GM18909 (cell line): ENCODE measurements around the gene EIF1AD.
A peak's percentile ranks its signal among the peaks of the same experiment; 100 is the strongest.
"Not testable (repeated sequence)": the region's sequence is repeated elsewhere in the genome, so short reads cannot be mapped to it uniquely, and the experiment has no call there.

ENCODE experiments used
- ATAC-seq: cut with Tn5 transposase; IDR thresholded peaks from one replicate; pipeline ENCODE4 v1.9.1; 2021; ENCODE audit warnings: mild to moderate bottlenecking; ENCODE audit not compliant: unreplicated experiment, poor library complexity

EIF1AD gene, protein sequence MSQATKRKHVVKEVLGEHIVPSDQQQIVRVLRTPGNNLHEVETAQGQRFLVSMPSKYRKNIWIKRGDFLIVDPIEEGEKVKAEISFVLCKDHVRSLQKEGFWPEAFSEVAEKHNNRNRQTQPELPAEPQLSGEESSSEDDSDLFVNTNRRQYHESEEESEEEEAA

DNA sequence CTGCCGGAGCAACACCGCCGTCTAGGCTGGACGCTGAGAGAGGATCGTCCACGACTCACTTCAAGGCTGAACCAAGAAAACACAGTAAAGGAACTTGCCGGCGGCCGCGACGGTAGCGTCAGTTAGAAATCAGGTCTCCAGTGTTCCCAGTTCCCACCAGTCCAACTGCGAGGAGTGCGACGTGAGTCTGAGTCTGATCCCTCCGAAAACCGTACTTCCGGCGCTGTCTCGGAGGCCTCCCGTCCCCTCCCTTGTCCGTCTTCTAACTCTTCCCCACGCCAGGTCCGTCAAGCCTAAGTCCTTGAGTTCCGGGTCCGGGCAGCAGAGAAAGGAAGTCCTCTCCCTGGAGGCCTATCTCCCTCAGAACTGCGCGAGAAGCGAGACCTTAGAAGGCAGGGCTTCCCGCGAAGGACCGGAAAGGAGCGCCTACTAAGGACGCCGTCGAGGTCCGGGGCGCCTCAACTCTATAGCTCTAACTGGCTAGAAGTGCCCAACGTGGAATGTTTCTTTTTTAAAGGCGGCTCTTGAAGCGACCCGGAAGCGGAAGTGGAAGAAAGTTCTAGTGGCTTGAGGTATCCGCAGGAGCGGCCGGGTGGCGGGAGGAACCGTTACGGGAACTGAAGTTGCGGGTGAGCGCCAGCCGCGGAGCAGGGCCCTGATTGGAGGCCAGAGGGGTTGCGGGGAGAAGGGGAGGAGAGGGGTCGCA, at the start of gene EIF1AD, which contains the start of gene BANF1:
TSS of gene EIF1AD (minus strand) at position 216 of the 706 bp plus-strand sequence. CDS start 1,768 bp downstream, outside the sequence.
TSS of gene BANF1 (plus strand) at position 562 of the 706 bp plus-strand sequence. CDS start 748 bp downstream, outside the sequence.
- ATAC-seq, result peak; percentile 71

DNA sequence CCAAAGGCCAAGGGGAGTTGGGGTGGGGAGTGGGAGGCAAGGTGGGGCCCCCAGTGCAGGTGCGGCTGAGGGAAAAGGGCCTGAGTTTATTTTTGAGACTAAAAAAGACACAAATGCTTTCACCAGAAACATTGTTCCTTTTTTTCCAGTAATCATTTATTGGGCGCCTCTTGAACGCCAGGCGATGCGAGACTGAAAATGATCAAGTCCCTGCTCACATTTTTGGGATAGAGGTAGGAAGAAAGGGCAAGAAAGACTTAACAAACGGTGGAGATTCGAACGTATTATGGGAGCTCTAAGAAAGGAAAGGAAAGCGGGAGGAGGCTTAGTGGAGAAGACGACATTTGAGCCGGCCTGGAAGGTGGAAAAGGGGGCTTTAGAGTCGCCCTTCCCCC, 49.4 kb upstream of the EIF1AD start:
- ATAC-seq, result no peak

DNA sequence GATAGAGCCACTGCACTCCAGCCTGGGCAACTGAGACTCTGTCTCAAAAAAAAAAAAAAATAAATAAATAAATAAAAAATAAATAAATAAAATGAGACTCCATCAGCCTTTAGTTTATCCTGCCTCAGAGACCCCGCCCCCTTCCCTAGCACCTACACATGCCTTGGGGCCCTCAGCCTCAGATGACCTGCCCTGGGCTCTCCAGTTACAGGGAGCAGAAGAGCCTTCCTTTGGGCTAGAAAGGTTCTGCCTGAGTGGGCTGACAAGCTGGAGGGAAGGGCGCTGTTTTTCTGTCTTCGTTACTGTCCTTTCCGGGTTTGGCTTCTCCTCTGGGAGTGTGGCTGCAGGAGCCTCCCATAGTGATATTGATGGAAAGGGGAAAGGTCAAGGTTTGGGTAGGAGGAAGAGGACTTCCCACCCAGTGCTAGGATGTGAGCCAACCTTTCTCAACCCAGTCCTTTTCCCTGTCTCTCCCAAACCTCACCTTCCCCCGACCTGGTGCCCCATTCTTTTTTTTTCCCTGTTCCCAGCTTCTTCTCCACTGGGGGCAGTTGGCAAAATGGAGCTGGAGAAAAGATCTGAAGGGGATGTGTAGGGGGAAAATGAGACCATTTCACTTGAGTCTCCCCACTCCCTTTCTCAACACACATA, 48.7 kb upstream of the EIF1AD start:
- ATAC-seq, result no peak

DNA sequence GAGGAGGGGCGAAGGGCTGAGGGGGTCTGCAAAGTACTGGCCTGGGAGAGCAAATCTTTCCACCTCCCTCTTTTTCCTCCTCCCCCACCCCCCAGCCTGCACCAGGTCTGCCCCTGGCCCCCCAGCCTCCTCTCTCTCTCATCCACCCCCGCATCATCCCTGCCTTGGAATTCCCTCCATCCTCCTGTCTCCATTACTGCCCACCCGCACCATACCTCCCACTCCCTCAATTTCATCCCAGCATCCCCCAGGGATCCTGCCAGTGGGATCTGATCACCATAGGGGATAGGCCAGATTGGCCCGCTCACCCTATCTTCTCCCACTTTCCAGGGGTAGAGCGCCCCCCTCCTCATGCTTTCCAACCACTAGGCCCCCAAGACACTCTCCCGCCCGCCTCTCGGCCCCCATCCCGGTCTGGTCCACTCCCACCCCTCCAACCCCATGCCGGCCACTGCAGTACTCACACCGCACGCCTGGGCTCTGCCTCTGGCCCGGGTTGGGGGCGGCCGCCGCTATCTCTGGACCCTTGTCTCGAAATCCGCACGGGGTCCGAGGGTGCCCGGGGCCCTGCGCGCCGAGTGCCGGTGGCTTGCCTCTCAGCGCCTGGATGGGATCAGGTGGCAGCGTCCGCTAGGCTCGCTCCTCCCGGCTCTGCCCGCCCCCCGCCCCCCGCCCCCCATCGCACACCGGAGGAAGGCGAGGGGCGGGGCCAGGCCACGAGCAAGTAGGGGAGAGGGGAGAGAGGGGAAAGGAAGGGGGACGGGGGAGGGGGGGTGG, 46.8 kb upstream of the EIF1AD start, which contains the start of gene GAL3ST3:
TSS of gene GAL3ST3 (minus strand) at position 615 of the 777 bp plus-strand sequence. CDS start 3,746 bp downstream, outside the sequence.
- ATAC-seq, result no peak

DNA sequence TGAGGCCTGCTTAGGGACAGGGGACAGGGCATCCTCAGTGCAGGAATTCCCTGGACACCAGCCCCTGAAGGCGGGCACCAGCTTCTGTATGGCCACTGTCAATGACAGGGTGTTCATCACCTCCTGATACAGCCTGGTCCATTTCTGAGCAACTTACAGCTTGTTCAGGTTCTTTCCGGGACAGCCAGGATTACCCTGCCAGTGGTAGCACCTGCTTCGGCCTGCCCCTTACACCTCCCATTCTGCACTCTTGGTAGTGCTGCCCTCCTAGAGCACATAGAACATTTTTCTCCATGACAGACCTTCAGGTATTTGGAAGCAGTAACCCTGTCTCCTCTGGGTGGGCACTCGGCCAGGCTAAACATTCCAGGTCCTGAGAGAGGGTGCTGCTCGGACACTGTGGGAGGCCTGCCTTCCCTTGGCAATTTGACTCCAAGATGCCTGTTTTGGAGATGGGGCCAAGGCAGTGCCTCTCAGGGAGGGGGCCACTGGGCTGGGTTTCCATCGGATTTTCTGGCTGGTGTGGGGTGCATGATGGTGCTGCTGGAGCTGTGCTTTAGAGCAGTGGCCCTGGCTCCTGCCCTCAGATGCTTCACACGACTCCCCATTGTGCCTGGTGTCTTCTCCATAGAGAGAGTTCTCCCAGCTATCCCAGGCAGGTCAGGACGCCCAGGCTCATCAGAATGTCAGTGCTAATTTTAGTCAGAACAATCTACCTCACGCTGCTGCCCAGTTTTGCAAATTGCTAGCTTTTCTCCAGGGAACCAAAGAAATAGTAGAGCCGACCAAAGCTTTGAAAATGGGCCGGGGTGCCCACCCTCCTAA, 45.8 kb upstream of the EIF1AD start:
- no peak for ATAC-seq

DNA sequence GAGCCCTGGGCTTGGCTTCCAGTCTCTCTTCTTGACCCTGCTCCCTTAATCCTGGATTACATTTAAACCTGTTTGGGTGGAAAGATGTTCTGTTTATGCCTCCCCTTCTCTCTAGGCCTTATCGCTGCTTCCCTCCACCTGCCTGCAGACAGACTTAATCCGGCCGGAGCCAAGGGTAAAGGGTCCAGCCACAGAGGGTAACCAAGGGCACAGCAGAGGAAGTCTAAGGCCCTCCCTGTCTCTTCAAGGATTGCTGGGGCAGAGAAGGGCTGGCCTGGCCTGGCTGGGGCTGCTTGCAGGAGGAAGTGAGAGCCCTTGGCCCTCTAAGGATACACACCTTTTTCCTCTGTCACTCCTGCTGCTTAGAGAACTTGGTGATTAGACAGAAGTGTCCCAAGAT, 44.9 kb upstream of the EIF1AD start:
- no peak for ATAC-seq

DNA sequence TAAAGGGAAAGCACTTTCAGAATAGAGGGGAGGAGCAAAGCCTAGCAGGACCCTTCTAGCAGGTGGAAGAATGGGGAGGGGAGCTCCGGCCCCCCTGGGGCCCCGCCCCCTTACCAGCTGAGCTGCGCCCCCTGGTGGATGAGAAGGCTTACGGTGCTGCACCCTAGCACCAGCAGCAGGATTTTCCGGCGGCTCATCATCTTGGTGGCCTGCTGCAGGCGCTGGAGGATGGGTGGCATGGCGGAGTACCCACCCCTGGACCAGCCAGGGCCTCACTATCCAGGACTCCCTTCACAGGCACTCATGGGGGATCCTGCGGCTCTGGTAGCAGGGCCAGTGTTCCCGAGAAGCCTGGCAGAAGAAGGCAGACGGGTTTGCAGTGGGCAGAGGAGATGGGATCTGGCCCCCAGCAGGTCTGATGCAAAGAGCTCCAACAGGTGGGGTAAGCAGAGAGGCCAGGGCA, 43.3 kb upstream of the EIF1AD start:
- ATAC-seq, result no peak

DNA sequence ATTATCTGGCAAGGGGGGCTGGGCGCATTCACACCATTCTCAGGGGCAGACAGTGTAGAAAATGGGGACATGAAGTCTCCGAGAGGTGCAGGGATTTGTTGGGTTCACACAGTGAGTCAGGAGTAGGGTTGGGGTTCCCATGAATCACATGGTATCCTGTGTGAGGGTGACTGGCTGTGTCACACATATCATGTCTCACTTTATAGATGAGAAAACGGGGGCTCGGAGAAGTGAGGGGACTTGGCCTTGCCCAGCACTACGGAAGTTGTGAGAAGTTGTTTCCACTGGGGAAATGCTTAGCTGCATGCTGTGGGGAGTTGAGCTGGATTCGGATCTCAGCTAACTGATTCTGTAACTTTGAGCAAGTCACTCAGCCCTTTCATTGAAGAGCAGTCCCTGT, 42.8 kb upstream of the EIF1AD start:
- ATAC-seq, result no peak

DNA sequence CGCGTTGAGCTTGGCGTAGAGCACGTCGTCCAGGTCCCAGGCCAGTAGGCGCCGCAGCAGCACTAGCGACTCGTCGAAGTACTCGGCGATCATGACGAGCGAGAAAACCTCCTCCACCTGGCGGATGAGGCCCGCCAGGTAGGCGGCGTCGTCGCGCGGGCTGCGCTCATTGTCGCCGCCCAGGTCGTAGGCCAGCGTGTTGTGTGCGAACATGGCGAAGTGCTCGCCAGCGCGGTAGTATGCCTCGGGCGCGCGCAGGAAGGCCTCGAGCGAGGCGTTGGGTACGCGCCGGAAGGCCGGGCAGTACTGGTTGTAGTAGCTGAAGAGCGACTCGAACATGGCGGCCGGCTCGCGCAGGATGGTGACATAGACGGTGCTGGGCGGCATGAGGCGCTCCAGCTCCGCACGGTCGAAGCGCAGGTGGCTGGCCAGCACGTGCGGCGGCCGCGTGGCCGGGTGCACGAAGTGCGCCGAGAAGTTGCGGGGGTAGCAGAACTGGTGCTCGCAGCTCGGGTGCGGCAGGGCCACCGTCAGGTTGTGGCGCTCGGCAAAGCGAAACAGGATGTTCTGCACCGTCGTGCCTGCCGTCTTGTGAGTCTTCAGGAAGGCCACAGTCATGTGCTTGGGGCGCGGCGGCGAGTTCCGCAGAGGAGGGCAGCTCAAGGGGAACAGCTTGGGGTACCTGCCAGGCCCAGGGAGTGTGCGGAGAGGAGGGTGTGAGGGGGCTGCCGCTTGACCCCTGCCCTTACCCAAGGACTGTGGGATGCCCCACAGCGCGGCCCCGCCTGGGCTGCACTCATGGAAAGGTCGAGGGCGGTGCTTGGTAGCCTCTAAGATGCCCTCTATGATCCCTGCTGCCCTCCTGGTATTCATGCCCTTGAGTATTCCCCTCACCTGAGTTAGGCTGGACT, 41.3 kb upstream of the EIF1AD start:
- no peak for ATAC-seq

DNA sequence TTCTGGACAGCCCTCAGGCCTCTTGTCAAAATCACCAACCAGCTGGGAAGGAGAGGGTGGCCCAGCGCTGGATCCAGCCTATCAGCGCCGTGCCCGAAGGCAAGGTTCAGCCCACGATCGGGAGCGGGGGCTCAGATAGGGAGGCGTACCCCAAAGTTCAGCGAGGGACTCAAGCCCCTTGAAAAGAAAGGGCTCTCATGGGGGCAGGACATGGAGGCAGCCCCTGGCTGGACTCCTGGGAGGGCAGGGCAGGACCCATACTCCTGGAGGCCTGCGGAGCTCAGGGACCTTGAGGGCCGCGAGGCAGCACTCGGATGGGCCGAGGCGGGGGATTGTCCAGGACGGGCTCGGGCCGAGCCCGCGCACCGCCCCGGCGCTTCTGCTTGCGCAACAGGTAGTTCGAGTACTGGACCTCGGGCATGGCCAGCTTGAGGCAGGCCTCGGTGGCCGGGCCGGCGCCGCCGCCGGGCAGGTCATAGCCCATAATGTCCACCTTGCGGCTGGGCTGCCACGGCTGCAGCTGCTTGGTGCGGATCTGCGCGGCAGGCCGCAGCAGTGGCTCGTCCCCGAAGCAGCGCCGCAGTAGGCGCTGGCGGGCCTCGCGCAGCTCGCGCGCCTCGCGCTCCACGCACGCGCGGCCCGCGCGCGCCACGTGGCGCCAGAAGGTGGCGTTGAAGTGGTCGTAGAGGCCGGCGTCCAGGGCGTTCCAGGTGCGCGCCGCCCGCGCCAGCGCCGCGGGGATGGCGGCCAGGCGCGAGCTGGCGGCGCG, 40.5 kb upstream of the EIF1AD start:
- no peak for ATAC-seq

DNA sequence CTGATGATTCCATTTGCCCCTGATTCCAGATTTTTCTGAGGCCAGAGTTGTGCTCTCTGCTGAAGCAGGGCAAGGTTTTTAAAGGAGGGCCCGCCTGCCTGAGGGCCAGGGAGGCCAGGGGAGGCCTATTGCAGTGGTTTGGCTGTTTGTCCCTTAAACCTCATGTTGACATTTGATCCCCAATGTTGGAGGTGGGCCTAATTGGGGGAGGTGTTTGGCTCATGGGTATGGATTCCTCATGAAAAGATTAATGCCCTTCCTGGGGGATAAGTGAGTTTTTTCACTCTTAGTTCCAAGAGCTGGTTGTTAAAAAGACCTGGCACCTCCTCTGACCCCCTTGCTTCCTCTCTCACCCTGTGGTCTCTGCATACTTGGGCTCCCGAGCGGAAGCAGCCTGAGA, 37.8 kb upstream of the EIF1AD start:
- no peak for ATAC-seq

DNA sequence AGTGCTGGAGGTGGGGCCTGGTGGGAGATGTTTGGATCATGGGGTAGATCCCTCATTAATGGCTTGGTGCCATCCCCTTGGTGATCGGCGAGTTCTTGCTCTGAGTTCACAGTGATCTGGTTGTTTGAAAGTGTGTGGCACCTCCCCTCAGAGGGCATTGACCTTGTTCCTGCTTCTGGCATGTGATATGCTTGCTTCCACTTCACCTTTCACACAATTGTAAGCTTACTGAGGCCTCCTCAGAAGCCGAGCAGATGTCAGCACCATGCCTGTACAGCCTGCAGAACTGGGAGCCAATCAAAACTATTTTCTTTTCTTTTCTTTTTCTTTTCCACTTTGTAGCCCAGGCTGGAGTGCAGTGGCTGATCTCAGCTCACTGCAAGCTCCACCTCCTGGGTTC, 35.4 kb upstream of the EIF1AD start:
- ATAC-seq, result no peak

DNA sequence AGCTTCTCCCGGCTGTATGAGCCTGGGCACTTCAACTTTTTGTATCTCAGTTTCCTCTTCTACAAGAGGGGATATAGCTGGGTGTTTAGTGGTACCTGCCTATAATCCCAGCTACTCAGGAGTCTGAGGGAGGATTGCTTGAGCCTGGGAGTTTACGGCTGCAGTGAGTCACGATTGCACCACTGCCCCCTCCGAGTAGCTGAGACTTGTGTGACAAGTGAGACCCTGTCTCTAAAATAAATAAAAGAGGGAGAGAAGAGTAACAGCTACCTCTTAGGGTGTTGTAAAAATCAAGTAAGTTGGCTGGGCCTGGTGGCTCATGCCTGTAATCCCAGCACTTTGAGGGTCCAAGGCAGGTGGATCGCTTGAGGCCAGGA, 34.4 kb upstream of the EIF1AD start:
- ATAC-seq, result no peak

DNA sequence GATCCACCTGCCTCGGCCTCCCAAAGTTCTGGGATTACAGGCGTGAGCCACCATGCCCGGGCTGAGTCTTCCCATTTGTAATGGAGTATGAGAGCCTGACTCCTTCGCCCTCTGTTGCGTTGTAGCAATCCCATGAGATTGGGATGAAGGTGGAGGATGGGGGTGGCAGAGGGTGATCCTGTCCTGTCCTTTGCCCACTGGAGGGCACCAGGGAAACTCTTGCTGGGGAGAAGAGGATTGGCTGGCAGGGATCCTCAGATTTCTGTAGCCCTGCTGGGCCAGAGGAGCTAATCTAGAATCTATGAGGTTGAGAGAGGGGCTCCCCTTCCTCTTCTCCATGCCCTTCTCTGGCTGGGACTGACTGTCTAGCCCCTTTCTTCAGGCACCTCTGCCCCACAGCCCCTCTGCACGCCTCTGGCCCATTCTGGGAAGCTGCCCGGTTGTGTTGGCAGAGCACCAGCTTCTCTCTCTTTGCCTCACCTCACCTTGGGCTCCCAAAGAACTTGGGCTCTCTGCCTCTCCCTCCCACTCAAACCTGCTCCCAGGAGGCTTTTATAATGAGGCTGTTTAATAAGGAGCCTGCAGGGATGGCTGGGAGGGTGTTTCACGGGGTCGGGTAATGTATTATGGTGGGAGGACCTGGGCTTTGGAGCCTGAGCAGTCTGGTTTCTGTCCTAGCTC, 33.8 kb upstream of the EIF1AD start:
- no peak for ATAC-seq

DNA sequence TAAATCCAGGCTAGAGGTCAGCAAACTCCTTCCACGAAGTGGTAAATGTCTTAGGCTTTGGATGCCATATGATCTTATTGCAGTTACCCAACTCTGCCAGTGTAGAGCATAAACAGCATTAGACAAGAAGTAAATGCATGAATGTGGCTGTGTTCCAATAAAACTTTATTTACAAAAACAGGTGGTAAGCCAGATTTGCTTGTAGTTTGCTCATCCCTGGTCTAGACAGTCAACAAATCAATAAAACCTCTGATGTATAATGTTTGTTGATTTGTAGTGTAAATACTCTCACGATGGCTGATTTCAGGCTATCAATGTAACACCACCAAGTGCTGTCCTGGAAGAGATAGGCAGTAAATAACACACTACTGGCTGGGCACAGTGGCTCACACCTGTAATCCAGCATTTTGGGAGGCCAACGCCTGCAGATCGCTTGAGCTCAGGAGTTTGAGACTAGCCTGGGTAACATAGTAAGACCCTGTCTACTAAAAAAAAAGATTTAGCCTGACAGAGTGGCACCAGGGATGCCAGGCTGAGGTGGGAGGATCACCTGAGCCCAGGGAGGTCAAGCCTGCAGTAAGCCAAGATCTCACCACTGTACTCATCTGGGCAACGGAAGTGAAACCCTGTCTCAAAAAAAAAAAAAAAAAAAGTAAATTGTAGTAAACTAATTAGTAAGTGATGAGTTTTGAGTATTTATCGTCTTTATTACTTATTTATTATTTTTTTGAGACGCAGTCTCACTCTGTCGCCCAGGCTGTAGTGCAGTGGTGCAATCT, 31.2 kb upstream of the EIF1AD start:
- no peak for ATAC-seq

DNA sequence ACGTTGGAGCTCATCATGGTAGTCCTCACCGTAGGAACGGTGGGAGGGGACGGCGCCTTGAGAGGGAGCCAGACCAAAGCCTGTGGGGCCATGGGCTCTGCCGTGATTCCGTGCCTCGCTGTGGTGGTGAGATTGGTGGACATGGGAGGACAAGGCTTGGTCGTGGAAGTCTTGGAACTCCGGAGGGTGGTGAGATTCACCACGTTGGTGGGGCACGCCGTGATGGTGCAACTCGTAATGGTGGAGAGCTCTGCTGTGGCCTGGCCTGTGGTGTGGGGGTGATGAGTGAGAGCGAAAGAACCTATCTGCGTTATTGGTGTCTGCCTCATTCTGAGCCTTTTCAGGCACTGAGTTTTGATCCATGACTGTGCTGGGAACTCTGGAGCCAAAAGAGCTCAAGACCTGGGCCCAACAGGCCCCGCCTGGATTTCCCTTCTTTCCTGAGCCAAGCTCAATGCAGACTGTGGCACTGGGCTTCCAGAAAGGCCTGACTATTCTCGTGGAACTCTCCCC, 24.1 kb upstream of the EIF1AD start, which contains the start of gene CATSPER1:
TSS of gene CATSPER1 (minus strand) at position 463 of the 513 bp plus-strand sequence. CDS start at position 363, 100 bp downstream.
- no peak for ATAC-seq

DNA sequence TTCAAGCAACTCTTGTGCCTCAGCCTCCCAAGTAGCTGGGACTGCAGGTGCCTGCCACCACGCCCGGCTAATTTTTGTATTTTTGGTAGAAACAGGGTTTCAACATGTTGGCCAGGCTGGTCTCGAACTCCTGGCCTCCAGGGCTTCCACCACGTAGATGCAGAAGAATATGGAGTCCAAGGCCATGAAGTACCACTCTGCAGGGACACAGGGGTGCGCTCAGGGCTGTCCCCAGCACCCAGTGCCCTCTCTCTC, 21.2 kb upstream of the EIF1AD start:
- not testable (repeated sequence) for ATAC-seq
